Stomach (tissue), 4 donors: ENCODE measurements around the gene HRCT1.

Experiments used
- EP300 ChIP-seq: sonication (generic); formaldehyde crosslinking; IDR thresholded peaks from one replicate; pipeline ENCODE4 v1.6.1; 2017; ENCODE audit warnings: antibody characterized with exemption
- POLR2A ChIP-seq, 4 donors: fragments of 450-650 bp; IDR thresholded peaks; one replicate each; pipeline ENCODE4 v1.6.1; 2016; ENCODE audit warnings: antibody characterized with exemption in 4 of 4, control low read depth in 2 of 4, mild to moderate bottlenecking in 1 of 4, moderate library complexity in 1 of 4
- POLR2AphosphoS5 ChIP-seq, 3 donors: sonication (generic); formaldehyde crosslinking; IDR thresholded peaks; one replicate each; pipeline ENCODE4 v1.6.1; 2016; ENCODE audit warnings: antibody characterized with exemption in 3 of 3
- TF ChIP-seq, protein P1 (sequence below), 7 experiments: fragments of 450-650 bp in 4 of 7; fragments of 200-600 bp in 3 of 7; sonication (generic) in 3 of 7; IDR thresholded peaks; one replicate each; pipeline ENCODE4 v1.5.1; 2016 to 2019; ENCODE audit warnings: antibody characterized with exemption in 7 of 7, control low read depth in 2 of 7, mild to moderate bottlenecking in 1 of 7

DNA sequence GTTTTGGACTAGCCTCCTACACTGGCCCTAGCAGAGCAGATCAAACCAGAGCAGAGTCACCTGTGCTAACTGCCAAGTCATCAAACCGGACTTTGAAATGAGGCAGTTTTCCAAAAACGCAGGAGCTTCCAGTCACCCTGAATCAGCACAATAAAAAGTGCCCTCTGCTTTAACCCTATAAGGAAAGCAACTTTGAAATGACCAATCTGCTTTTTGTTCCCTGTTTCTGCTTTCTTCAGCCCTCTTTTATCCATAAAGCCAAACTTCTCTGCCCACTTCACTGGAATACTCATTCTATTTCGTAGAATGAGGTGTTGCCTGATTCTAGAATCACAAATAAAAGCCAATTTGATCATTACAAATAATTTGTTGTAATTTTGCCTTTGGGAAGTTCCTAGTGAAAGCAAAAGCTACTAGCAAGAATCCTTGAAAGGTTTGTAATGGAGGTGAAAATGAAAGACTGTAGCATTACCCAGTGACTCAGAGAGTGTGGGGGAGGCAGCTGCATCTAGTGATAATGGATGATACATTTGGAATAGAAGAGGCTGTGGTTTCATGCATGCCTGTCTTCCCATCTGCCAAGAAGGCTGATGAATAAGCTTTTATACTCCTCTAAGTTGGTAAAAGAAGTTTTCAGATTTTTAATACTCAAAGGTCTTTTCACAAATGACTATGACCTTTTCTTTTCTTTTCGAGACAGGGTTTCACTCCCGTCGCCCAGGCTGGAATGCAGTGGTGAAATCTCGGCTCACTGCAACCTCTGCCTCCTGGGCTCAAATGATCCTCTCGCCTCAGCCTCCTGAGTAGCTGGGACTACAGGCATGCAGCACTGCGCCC lies 18.1 kb downstream of the HRCT1 start:
- TF ChIP-seq, protein P1, sequence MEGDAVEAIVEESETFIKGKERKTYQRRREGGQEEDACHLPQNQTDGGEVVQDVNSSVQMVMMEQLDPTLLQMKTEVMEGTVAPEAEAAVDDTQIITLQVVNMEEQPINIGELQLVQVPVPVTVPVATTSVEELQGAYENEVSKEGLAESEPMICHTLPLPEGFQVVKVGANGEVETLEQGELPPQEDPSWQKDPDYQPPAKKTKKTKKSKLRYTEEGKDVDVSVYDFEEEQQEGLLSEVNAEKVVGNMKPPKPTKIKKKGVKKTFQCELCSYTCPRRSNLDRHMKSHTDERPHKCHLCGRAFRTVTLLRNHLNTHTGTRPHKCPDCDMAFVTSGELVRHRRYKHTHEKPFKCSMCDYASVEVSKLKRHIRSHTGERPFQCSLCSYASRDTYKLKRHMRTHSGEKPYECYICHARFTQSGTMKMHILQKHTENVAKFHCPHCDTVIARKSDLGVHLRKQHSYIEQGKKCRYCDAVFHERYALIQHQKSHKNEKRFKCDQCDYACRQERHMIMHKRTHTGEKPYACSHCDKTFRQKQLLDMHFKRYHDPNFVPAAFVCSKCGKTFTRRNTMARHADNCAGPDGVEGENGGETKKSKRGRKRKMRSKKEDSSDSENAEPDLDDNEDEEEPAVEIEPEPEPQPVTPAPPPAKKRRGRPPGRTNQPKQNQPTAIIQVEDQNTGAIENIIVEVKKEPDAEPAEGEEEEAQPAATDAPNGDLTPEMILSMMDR (IDR thresholded peaks at IDR 0.05) = no peak
- TF ChIP-seq POLR2AphosphoS5 (IDR thresholded peaks at IDR 0.05) (peak in 1 of 3 donors; percentile 32), POLR2A (IDR thresholded peaks at IDR 0.05) (no peak), EP300 (no peak)
